ENCODE results near the gene B3GALT5. TPM values are rescaled to one million over a fixed set of nuclear protein-coding genes. Genes with fewer than 3 reads are reported as not detected.

B3GALT5 gene
- total RNA-seq, 1 experiment from 2014 or later, result 1.5 TPM

- H4K20me1 ChIP-seq (ENCODE audit: low read length), result no peaks in the 10 kb centered on the region
- ATAC-seq, result no peak
- H3K9me2 ChIP-seq (replicated peaks; ENCODE audit: low read length), result no peaks in the 10 kb centered on the region
- H3K27ac ChIP-seq (ENCODE audit: low read length), result no peak overlapping the region
- TF ChIP-seq EZH2 (IDR thresholded peaks at IDR 0.05; ENCODE audit: low read length, unreplicated experiment) (no peak), EZH2phosphoT487 (IDR thresholded peaks at IDR 0.05; ENCODE audit: borderline replicate concordance, low read length) (no peak)
- TF ChIP-seq, protein P1, sequence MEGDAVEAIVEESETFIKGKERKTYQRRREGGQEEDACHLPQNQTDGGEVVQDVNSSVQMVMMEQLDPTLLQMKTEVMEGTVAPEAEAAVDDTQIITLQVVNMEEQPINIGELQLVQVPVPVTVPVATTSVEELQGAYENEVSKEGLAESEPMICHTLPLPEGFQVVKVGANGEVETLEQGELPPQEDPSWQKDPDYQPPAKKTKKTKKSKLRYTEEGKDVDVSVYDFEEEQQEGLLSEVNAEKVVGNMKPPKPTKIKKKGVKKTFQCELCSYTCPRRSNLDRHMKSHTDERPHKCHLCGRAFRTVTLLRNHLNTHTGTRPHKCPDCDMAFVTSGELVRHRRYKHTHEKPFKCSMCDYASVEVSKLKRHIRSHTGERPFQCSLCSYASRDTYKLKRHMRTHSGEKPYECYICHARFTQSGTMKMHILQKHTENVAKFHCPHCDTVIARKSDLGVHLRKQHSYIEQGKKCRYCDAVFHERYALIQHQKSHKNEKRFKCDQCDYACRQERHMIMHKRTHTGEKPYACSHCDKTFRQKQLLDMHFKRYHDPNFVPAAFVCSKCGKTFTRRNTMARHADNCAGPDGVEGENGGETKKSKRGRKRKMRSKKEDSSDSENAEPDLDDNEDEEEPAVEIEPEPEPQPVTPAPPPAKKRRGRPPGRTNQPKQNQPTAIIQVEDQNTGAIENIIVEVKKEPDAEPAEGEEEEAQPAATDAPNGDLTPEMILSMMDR (conservative IDR thresholded peaks at IDR 0.05; ENCODE audit: low read depth, low read length), result no peak
- intact Hi-C loops (cut with micrococcal nuclease), result no loop called here
- H3K79me2 ChIP-seq (ENCODE audit: low read length), result no peaks in the 10 kb centered on the region
- no peak overlapping the region for H3K9ac ChIP-seq (ENCODE audit: low read length)
- no peaks in the 10 kb centered on the region for H3K27me3 ChIP-seq (ENCODE audit: low read length)
- H3K4me1 ChIP-seq (ENCODE audit: insufficient read depth, low read length), result peaks cover 7% of the 10 kb centered on the region; the same call in 1 of the 2 replicates
- H3F3A ChIP-seq (ENCODE audit: low read length, unreplicated experiment), result no peaks in the 10 kb centered on the region
- POLR2A ChIA-PET (ENCODE audit: unreplicated experiment), result no interaction called here
- H3K4me2 ChIP-seq (ENCODE audit: low read length), result no peak overlapping the region
- CTCF ChIA-PET, result no interaction called here
- no peaks in the 10 kb centered on the region for H3K36me3 ChIP-seq (ENCODE audit: low read depth, low read length)
- no peak overlapping the region for H2AFZ ChIP-seq (ENCODE audit: low read length)
- no peak for DNase-seq
- no peak overlapping the region for H3K4me3 ChIP-seq (ENCODE audit: low read length)
- no TSS peak for BruUV-seq (replicated peaks)
- no peaks in the 10 kb centered on the region for H3K9me3 ChIP-seq (ENCODE audit: low read length)
These were observed 60.4 kb downstream of the B3GALT5 start for GRCh38 chr21:39673163-39673562.

GRCh38 chr21:39673736-39674135 lies 61.0 kb downstream of the B3GALT5 start:
- H3K4me1 ChIP-seq (ENCODE audit: insufficient read depth, low read length), result peaks cover 7% of the 10 kb centered on the region; the same call in 1 of the 2 replicates
- BruUV-seq (replicated peaks), result no TSS peak
- H3K79me2 ChIP-seq (ENCODE audit: low read length), result no peaks in the 10 kb centered on the region
- intact Hi-C loops (cut with micrococcal nuclease), result no loop called here
- DNase-seq, result no peak
- TF ChIP-seq EZH2phosphoT487 (IDR thresholded peaks at IDR 0.05; ENCODE audit: borderline replicate concordance, low read length) (no peak), EZH2 (IDR thresholded peaks at IDR 0.05; ENCODE audit: low read length, unreplicated experiment) (no peak)
- TF ChIP-seq, protein P1 (conservative IDR thresholded peaks at IDR 0.05; ENCODE audit: low read depth, low read length), result no peak
- no peak overlapping the region for H3K27ac ChIP-seq (ENCODE audit: low read length)
- no peaks in the 10 kb centered on the region for H3K9me3 ChIP-seq (ENCODE audit: low read length)
- H2AFZ ChIP-seq (ENCODE audit: low read length), result no peak overlapping the region
- no peaks in the 10 kb centered on the region for H3K9me2 ChIP-seq (replicated peaks; ENCODE audit: low read length)
- H4K20me1 ChIP-seq (ENCODE audit: low read length), result no peaks in the 10 kb centered on the region
- H3K27me3 ChIP-seq (ENCODE audit: low read length), result no peaks in the 10 kb centered on the region
- no peak overlapping the region for H3K9ac ChIP-seq (ENCODE audit: low read length)
- no peaks in the 10 kb centered on the region for H3F3A ChIP-seq (ENCODE audit: low read length, unreplicated experiment)
- no peak overlapping the region for H3K4me2 ChIP-seq (ENCODE audit: low read length)
- ATAC-seq, result no peak
- ChIA-PET POLR2A (ENCODE audit: unreplicated experiment) (no interaction called here), CTCF (no interaction called here)
- no peaks in the 10 kb centered on the region for H3K36me3 ChIP-seq (ENCODE audit: low read depth, low read length)
- H3K4me3 ChIP-seq (ENCODE audit: low read length), result no peak overlapping the region

GRCh38 chr21:39674801-39675200 lies 62.1 kb downstream of the B3GALT5 start:
- Histone ChIP-seq H3K79me2 (ENCODE audit: low read length) (no peaks in the 10 kb centered on the region), H3K9me3 (ENCODE audit: low read length) (no peaks in the 10 kb centered on the region), H3F3A (ENCODE audit: low read length, unreplicated experiment) (no peaks in the 10 kb centered on the region), H3K9me2 (replicated peaks; ENCODE audit: low read length) (no peaks in the 10 kb centered on the region), H3K27me3 (ENCODE audit: low read length) (no peaks in the 10 kb centered on the region), H3K4me1 (ENCODE audit: insufficient read depth, low read length) (peaks cover 7% of the 10 kb centered on the region; the same call in 1 of the 2 replicates), H3K36me3 (ENCODE audit: low read depth, low read length) (no peaks in the 10 kb centered on the region), H4K20me1 (ENCODE audit: low read length) (no peaks in the 10 kb centered on the region), H2AFZ (ENCODE audit: low read length) (no peak overlapping the region), H3K4me2 (ENCODE audit: low read length) (no peak overlapping the region), H3K4me3 (ENCODE audit: low read length) (no peak overlapping the region), H3K9ac (ENCODE audit: low read length) (no peak overlapping the region), H3K27ac (ENCODE audit: low read length) (no peak overlapping the region)
- POLR2A ChIA-PET (ENCODE audit: unreplicated experiment), result no interaction called here
- ATAC-seq, result no peak
- no peak for DNase-seq
- TF ChIP-seq EZH2phosphoT487 (IDR thresholded peaks at IDR 0.05; ENCODE audit: borderline replicate concordance, low read length), result no peak
- no peak for TF ChIP-seq EZH2 (IDR thresholded peaks at IDR 0.05; ENCODE audit: low read length, unreplicated experiment)
- TF ChIP-seq, protein P1 (conservative IDR thresholded peaks at IDR 0.05; ENCODE audit: low read depth, low read length), result no peak
- CTCF ChIA-PET, result no interaction called here
- BruUV-seq (replicated peaks), result no TSS peak
- intact Hi-C loops (cut with micrococcal nuclease), result no loop called here

Measured in PC-3 (cell line).